Activated CD4-positive, alpha-beta T cell treated with anti-CD3 and anti-CD28 coated beads for 36 hours (primary cell): Measurements from ENCODE around the gene KIFC1. TPM values are rescaled to one million over a fixed set of nuclear protein-coding genes. Genes with fewer than 3 reads are reported as not detected.
"Not testable (repeated sequence)": the region's sequence is repeated elsewhere in the genome, so short reads cannot be mapped to it uniquely, and the experiment has no call there.

Experiments
- ATAC-seq: fragments of 200-7000 bp; cut with Tn5 transposase; one replicate; pipeline ENCODE4 v1.10.0; 2021; ENCODE audit warnings: mild to moderate bottlenecking, moderate library complexity
- CTCF ChIA-PET: fragments of 350-600 bp; sonication (Branson Sonifier 250); formaldehyde crosslinking; loops from one replicate; lab custom pipeline; 2021; ENCODE audit warnings: antibody characterized with exemption; lab: Charles Lee
- POLR2A ChIA-PET: fragments of 350-600 bp; sonication (Branson Sonifier 250); formaldehyde crosslinking; loops from one replicate; lab custom pipeline; 2021; ENCODE audit warnings: antibody characterized with exemption, inconsistent platforms; lab: Charles Lee
- DNase-seq: peaks from one replicate; pipeline ENCODE4 v3.0.0-alpha.2; 2020
- H3K27ac Mint-ChIP-seq: one replicate; pipeline ENCODE4 v1.8.0; 2021; ENCODE audit warnings: mixed read lengths
- H3K27me3 Mint-ChIP-seq: one replicate; pipeline ENCODE4 v1.8.0; 2021; ENCODE audit warnings: mixed read lengths
- H3K36me3 Mint-ChIP-seq: one replicate; pipeline ENCODE4 v1.8.0; 2021; ENCODE audit warnings: low read depth, mixed read lengths
- H3K4me1 Mint-ChIP-seq: one replicate; pipeline ENCODE4 v1.8.0; 2021; ENCODE audit warnings: mixed read lengths
- H3K4me3 Mint-ChIP-seq: one replicate; pipeline ENCODE4 v1.8.0; 2021; ENCODE audit warnings: mild to moderate bottlenecking, moderate library complexity, mixed read lengths
- H3K9me3 Mint-ChIP-seq: one replicate; pipeline ENCODE4 v1.8.0; 2021; ENCODE audit warnings: low read depth, mixed read lengths
- intact Hi-C, 2 experiments: fragments of 100-400 bp; cut with DNase I in 1 of 2; cut with micrococcal nuclease in 1 of 2; formaldehyde crosslinking; loops; one replicate each; pipeline versions ENCODE4 v1.14.2 to v1.15.1; 2022 to 2024; cut with DNase I, micrococcal nuclease
- total RNA-seq, 2 experiments: library from RNA; stranded (reverse); gene quantifications; one replicate each; pipeline ENCODE4 v1.2.3, GENCODE V29; 2021

Gene KIFC1
- total RNA-seq, 2 experiments from 2014 or later: 86.0 to 89.3 TPM

DNA sequence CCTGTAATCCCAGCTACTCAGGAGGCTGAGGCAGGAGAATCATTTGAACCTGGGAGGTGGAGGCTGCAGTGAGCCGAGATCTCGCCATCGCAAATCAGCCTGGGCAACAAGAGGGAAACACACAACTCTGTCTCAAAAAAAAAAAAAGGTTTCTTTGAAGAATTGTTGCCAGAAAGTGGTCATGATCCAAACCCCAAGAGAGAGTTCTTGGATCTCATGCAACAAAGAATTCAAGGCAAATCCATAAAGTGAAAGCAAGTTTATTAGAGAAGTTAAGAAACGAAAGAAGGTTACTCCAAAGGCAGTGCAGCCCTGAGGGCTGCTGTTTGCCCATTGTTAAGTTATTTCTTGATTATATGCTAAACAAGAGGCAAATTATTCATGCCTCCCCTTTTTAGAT, 14.5 kb upstream of the KIFC1 start:
- CTCF ChIA-PET: interaction anchor here (0.9 kb wide), 1 partner anchor 33 kb away, joined by 4 read pairs; no protein-coding TSS in a partner anchor
- Mint-ChIP-seq H3K27me3 (no peaks in the 10 kb centered on the region), H3K4me3 (no peak overlapping the region), H3K9me3 (no peaks in the 10 kb centered on the region), H3K27ac (no peak overlapping the region), H3K36me3 (no peaks in the 10 kb centered on the region), H3K4me1 (peaks cover 5% of the 10 kb centered on the region)
- intact Hi-C loops: no loop called here
- POLR2A ChIA-PET: no interaction called here
- DNase-seq (no peak), ATAC-seq (no peak)

DNA sequence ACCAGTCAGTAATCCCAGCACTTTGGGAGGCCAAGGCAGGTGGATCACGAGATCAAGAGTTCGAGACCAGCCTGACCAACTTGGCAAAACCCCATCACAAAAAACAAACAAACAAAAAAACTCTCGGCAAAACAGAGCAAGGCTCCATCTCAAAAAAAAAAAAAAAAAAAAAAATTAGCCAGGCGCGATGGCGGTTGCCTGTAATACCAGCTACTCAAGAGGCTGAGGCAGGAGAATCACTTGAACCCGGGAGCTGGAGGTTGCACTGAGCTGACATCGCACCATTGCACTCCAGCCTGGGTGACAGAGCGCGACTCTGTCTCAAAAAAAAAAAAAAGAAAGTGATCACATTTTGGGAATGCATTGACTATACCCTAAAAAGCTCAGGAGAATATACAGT, 12.4 kb upstream of the KIFC1 start:
- H3K27ac Mint-ChIP-seq, POLR2A ChIA-PET, H3K9me3 Mint-ChIP-seq, H3K27me3 Mint-ChIP-seq, ATAC-seq, H3K36me3 Mint-ChIP-seq, H3K4me3 Mint-ChIP-seq, H3K4me1 Mint-ChIP-seq, DNase-seq, intact Hi-C loops: not testable (repeated sequence)
- CTCF ChIA-PET: interaction anchor here (0.7 kb wide), 1 partner anchor 392 kb away, joined by 4 read pairs; no protein-coding TSS in a partner anchor

DNA sequence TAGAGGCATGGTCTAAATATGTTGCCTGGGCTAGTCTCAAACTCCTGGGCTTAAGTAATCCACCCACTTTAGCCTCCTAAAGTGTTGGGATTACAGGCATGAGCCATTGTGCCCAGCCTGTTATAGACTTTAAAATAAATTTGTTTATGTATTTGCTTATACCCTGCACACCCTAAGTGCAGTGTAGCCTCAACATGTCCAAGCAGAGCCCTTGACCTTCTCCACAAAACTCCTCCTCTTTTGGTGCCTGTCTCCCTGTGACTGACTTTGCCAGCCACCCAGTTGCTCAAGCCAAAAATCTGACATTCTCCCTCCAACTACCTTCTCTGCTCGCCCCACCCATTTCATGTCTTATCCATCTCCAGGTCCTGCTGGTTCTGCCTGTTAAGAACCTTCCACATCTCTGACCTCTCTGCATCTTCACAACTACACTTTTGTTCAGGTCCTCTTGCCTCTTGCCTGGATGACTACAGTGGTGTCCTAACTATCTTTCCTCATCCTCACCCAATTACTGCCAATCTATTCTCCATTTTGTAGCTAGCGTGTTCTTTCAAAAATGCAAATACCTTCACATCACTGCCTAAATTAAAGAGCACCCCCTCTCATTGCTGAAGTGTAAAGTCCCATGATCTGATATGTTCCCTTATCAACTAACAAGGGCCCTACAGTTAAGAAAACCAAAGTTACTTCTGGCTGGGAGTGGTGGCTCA, 11.2 kb upstream of the KIFC1 start:
- no peak for DNase-seq
- POLR2A ChIA-PET: no interaction called here
- intact Hi-C loops: no loop called here
- no peak overlapping the region for H3K27ac Mint-ChIP-seq
- ATAC-seq: no peak
- H3K4me3 Mint-ChIP-seq: no peak overlapping the region
- H3K27me3 Mint-ChIP-seq: no peaks in the 10 kb centered on the region
- CTCF ChIA-PET: interaction anchor here (1.0 kb wide), 1 partner anchor 29 kb away, joined by 3 read pairs; no protein-coding TSS in a partner anchor
- H3K36me3 Mint-ChIP-seq: no peaks in the 10 kb centered on the region
- no peaks in the 10 kb centered on the region for H3K4me1 Mint-ChIP-seq
- no peaks in the 10 kb centered on the region for H3K9me3 Mint-ChIP-seq

DNA sequence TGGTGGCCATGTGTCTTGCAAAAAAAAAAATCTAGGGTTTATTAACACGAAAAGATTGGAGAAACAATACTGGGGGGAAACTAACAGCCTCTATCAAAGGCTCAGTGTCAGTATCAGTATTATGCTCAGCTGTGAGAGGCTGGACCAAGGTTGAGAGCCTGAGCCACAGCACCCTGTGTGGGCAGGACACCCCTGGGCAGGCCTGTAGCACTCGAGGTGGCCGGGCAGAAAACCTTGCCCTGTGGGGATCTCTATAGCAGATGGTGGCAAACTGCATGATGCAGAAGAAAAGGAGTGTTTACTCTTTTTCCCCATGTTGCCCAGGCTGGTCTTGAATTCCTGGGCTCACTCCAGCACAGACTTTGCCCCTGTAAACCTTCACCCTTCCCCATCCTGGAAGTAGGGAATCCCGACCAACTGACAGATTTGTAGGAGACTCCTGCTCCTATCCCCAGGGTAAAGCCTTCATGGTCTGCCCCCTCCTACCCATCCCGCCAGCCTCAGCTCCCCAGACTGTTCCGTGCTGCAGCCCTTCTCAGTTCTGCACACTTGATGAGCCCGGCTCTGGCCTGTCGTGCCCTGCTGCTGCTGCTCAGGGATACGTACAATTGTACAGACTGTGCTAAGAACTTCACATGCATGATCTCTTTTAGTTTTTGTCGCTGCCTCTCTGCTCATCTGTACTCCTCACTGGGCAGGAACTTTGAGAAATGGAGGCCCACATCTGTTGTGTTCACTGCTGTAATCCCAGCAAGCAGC, 8.0 kb upstream of the KIFC1 start:
- no peak overlapping the region for H3K4me3 Mint-ChIP-seq
- no peak for DNase-seq
- H3K9me3 Mint-ChIP-seq: no peaks in the 10 kb centered on the region
- no peaks in the 10 kb centered on the region for H3K4me1 Mint-ChIP-seq
- CTCF ChIA-PET: interaction anchor here (0.7 kb wide), 1 partner anchor 96 kb away, joined by 4 read pairs; no protein-coding TSS in a partner anchor
- no peak overlapping the region for H3K27ac Mint-ChIP-seq
- POLR2A ChIA-PET: interaction anchor here (0.6 kb wide), 1 partner anchor 101 kb away, joined by 9 read pairs; no protein-coding TSS in a partner anchor
- intact Hi-C loops: no loop called here
- H3K27me3 Mint-ChIP-seq: no peaks in the 10 kb centered on the region
- H3K36me3 Mint-ChIP-seq: no peaks in the 10 kb centered on the region
- no peak for ATAC-seq

DNA sequence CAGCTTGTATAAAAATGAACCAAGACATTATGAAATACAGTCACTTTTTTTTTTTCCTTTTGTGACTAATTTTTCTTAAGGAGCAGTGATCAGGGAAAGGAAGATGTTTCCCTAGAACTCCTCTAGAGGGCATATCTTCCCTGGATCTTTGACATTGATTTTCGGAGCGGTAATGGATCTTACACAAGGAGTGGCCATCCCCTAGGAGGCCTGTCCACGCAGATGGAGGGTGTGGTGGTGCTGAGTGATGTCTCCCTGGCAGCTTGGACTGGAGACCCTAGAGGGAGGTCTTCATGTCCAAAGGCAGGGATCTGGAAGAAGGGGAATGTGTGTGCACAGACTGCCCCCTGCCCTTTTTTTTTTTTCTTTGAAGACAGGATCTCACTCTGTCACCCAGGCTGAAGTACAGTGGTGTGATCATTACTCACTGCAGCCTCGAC, 7.0 kb upstream of the KIFC1 start:
- no peaks in the 10 kb centered on the region for H3K36me3 Mint-ChIP-seq
- no peaks in the 10 kb centered on the region for H3K27me3 Mint-ChIP-seq
- no peaks in the 10 kb centered on the region for H3K9me3 Mint-ChIP-seq
- ATAC-seq (no peak), DNase-seq (no peak)
- CTCF ChIA-PET: interaction anchor here (0.6 to 0.7 kb wide), 2 partner anchors 95 to 163 kb away, joined by 3 to 4 read pairs; no protein-coding TSS in a partner anchor
- H3K27ac Mint-ChIP-seq: no peak overlapping the region
- no peaks in the 10 kb centered on the region for H3K4me1 Mint-ChIP-seq
- POLR2A ChIA-PET: interaction anchor here (0.6 kb wide), 1 partner anchor 102 kb away, joined by 9 read pairs; no protein-coding TSS in a partner anchor
- intact Hi-C loops: no loop called here
- H3K4me3 Mint-ChIP-seq: no peak overlapping the region

DNA sequence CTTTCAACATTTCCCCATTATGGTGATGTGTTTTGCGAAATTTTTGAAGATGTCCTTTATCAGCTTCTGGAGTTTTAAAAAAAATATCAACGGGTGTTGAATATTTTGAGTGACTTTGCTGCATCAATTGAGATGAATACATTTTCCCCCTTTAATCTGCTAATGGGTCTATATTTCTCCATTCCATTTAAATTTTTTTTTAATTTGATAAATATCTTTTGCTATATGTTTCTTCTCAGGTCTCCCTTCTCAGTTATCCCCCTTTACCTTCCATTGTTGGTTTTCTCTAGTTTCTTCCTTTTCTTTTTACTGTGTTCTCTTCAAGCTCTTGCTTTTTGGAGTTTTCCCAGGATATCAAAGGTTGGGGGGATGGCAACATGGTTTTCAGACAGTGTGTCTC, 1.4 kb upstream of the KIFC1 start:
- peak overlapping the region; percentile 88 for H3K4me3 Mint-ChIP-seq
- peak overlapping the region; percentile 96 for H3K27ac Mint-ChIP-seq
- H3K27me3 Mint-ChIP-seq: no peaks in the 10 kb centered on the region
- intact Hi-C loops: loop anchor here (2.0 to 5.0 kb wide), 4 partner anchors 37 to 847 kb away; partner anchors contain the start of genes HMGA1 (in 1 of the 2) and ITPR3 (in 1 of the 2)
- CTCF ChIA-PET: interaction anchor here (0.5 to 2.0 kb wide), 9 partner anchors 11 to 1765 kb away, joined by 3 to 11 read pairs (median 3); partner anchors contain the start of genes CUTA and SNRPC
- DNase-seq: no peak
- peaks cover 32% of the 10 kb centered on the region for H3K4me1 Mint-ChIP-seq
- peaks cover 23% of the 10 kb centered on the region for H3K36me3 Mint-ChIP-seq
- ATAC-seq: no peak
- H3K9me3 Mint-ChIP-seq: no peaks in the 10 kb centered on the region
- POLR2A ChIA-PET: no interaction called here

DNA sequence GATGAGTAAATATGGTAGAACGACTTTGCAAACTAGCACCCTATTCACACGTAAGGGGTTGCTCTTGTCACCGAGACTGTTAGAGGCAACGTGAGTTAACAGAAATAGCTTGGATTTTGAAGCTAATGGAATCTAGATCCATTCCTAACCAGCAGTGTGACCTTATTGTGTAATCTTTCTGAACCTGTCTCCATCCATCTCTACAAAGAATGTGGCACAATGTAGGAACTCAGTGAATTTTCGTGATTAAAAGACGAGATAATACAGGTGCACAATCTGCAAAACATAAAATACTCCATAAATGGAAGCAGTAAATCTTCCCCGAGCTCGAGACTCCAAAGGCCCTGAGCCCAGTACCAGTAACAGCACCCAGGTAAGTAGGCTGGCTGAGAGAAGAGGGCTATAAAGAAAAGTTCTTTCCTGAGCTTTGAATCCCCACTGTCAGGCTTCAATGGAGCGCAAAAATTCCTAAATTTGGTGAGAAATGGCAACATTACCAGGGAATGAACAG, 801 bp upstream of the KIFC1 start:
- Mint-ChIP-seq H3K4me1 (peaks cover 35% of the 10 kb centered on the region), H3K27ac (peak overlapping the region; percentile 96), H3K27me3 (no peaks in the 10 kb centered on the region), H3K36me3 (peaks cover 28% of the 10 kb centered on the region), H3K4me3 (peak overlapping the region; percentile 88), H3K9me3 (no peaks in the 10 kb centered on the region)
- no peak for ATAC-seq
- intact Hi-C loops: loop anchor here (1.0 to 5.0 kb wide), 21 partner anchors 19 to 846 kb away; partner anchors contain the start of genes CUTA (in 2 of the 2), PFDN6 (in 2 of the 2), TAPBP (in 2 of the 2) and WDR46 (in 2 of the 2)
- ChIA-PET CTCF (interaction anchor here (0.7 to 2.0 kb wide), 13 partner anchors 10 to 1366 kb away, joined by 3 to 11 read pairs (median 3); partner anchors contain the start of genes CUTA, RPS18, SNRPC and VPS52), POLR2A (interaction anchor here (0.6 kb wide), 1 partner anchor 1281 kb away, joined by 3 read pairs; no protein-coding TSS in a partner anchor)
- DNase-seq: no peak

DNA sequence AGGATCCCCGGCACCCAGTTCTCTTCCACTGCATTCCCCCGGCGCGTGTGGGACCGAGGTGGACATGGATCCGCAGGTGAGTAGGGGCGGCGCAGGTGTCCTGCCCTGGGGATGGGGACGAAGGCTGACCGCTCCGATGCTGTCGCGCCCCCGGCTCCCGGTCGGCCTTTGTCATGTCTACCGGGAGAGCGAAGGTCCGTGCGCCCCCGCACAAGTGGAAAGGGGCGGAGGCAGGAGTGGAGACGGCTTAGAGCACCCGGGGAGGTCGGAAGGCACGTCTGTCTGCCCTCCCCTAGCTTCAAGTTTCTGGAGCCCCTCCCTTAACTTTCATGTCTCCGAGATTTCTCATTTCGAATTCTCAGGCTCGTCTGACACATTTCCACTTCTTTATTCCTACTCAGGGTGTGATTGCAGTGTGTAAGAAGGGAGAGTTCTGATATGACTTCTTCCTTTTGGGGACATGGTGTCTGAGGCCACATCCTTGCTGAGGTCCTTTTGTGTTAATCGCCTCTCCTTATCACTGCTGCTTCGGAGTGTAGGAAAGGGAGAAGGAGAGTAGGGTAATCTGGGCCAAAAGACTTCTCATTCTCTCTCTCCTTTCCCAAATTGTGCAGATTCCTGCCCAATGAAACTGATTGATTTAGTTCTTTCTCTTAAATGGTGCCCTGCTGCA, 435 bp downstream of the KIFC1 start:
- Mint-ChIP-seq H3K4me3 (peak overlapping the region; percentile 88), H3K9me3 (no peaks in the 10 kb centered on the region), H3K4me1 (peaks cover 37% of the 10 kb centered on the region), H3K27me3 (no peaks in the 10 kb centered on the region), H3K27ac (peak overlapping the region; percentile 96), H3K36me3 (peaks cover 33% of the 10 kb centered on the region)
- peak; percentile 58 for ATAC-seq
- peak; percentile 83 for DNase-seq
- CTCF ChIA-PET: interaction anchor here (0.6 to 0.8 kb wide), 6 partner anchors 31 to 409 kb away, joined by 3 to 4 read pairs (median 3); no protein-coding TSS in a partner anchor
- intact Hi-C loops: loop anchor here (1.0 to 5.0 kb wide), 21 partner anchors 18 to 845 kb away; partner anchors contain the start of genes CUTA (in 2 of the 2), PFDN6 (in 2 of the 2), TAPBP (in 2 of the 2) and WDR46 (in 2 of the 2)
- POLR2A ChIA-PET: interaction anchor here (0.6 to 1.4 kb wide), 11 partner anchors 13 to 497 kb away, joined by 3 to 7 read pairs (median 5); partner anchors contain the start of genes B3GALT4 and PHF1

DNA sequence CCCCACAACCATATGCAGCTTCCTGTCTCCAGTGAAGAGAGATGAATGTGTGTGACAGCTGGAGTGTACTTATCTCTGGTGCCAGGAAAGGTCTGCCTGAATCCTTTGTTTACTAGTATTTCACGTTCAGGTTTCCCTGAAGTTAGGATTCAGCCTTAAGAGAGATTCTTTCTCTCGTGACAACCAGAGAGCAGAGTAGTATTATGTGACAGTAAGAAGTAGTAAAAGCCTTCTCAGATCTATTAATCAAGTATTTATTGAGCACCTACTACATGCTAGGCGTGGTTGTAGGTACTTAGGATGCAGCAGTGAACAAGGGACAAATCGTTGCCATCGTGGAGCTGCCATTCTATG, 949 bp downstream of the KIFC1 start:
- ChIA-PET POLR2A (interaction anchor here (0.9 to 1.4 kb wide), 6 partner anchors 16 to 115 kb away, joined by 3 to 7 read pairs (median 5); partner anchors contain the start of gene B3GALT4), CTCF (interaction anchor here (0.6 to 0.7 kb wide), 3 partner anchors 33 to 108 kb away, joined by 3 to 4 read pairs (median 3); no protein-coding TSS in a partner anchor)
- H3K27me3 Mint-ChIP-seq: no peaks in the 10 kb centered on the region
- peak overlapping the region; percentile 88 for H3K4me3 Mint-ChIP-seq
- peak overlapping the region; percentile 96 for H3K27ac Mint-ChIP-seq
- DNase-seq (no peak), ATAC-seq (no peak)
- no peaks in the 10 kb centered on the region for H3K9me3 Mint-ChIP-seq
- H3K4me1 Mint-ChIP-seq: peaks cover 38% of the 10 kb centered on the region
- peaks cover 37% of the 10 kb centered on the region for H3K36me3 Mint-ChIP-seq
- intact Hi-C loops: loop anchor here in 1 of 2 experiments (5.0 kb wide), 2 partner anchors 230 to 845 kb away; partner anchors contain the start of genes HMGA1 and ITPR3

DNA sequence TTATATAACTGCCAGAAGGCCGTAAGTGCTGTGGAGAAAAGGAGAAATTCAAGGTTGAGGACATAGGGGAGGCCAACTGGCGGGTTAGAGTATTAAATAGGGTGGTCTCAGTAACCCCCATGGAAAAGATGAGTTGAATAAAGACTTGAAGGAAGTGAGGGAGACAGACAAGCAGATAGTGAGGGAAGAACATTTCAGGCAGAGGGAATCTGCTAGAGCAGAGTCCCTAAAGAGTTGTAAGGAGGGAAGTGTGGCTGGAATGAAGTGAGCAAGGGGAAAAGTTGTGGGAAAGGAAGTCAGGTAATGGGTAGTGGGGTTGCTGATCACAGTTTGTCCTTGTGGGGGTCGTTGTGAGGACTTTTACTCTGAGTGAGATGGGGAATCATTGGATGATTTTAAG, 1.4 kb downstream of the KIFC1 start:
- no peak for ATAC-seq
- POLR2A ChIA-PET: interaction anchor here (0.6 to 1.4 kb wide), 2 partner anchors 26 to 238 kb away, joined by 5 to 9 read pairs; no protein-coding TSS in a partner anchor

More for the DNA sequence above, 1.4 kb downstream of the KIFC1 start:
- no peak for DNase-seq
- Mint-ChIP-seq H3K9me3 (no peaks in the 10 kb centered on the region), H3K27me3 (no peaks in the 10 kb centered on the region), H3K36me3 (peaks cover 41% of the 10 kb centered on the region), H3K4me1 (peaks cover 39% of the 10 kb centered on the region), H3K27ac (peak overlapping the region; percentile 96), H3K4me3 (peak overlapping the region; percentile 88)
- CTCF ChIA-PET: no interaction called here
- intact Hi-C loops: loop anchor here in 1 of 2 experiments (5.0 kb wide), 2 partner anchors 229 to 844 kb away; partner anchors contain the start of genes HMGA1 and ITPR3
